Measurements from ENCODE around the gene NEU2.

The NEU2 gene

DNA sequence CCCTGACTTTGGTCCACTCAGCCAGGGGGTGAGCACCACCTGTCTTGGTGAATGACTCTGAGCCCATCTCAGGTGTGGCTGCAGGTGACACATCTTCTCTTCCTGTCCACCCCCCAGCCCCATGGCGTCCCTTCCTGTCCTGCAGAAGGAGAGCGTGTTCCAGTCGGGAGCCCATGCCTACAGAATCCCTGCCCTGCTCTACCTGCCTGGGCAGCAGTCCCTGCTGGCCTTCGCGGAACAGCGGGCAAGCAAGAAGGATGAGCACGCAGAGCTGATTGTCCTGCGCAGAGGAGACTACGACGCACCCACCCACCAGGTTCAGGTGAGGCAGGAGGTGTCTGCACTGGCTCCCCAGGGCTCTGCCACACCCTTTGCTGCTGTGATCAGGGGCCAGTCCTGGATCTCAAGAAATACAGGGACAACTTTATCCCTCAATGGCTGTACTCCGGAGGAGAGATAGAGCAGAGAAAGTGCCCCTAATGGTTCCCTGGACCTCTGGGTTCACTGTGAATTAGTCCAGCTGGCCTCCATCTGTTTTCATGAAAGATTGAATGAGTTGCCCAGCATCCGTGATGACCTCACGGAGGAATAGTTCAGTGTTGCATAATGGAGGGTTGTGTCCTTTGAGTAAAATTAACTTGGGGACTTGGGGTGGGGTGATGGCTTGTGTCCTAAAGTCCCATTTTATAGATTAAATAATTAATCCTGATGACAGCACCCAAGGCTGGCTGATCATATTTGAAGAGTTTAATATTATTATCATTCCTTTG is at the start of gene NEU2:
Gene NEU2, plus strand, starts transcription at position 122 of the 770 bp plus-strand sequence. Its CDS starts 0 bp downstream, at position 122.
- DNase-seq, result no peak

GRCh38 chr2:232982926-232983668 is 49.4 kb upstream of the NEU2 start:
- no peak for DNase-seq

GRCh38 chr2:232983669-232984140 is 48.8 kb upstream of the NEU2 start:
- no peak for DNase-seq

- DNase-seq, result no peak
Observed at GRCh38 chr2:232984451-232985207, 47.8 kb upstream of the NEU2 start.

DNA sequence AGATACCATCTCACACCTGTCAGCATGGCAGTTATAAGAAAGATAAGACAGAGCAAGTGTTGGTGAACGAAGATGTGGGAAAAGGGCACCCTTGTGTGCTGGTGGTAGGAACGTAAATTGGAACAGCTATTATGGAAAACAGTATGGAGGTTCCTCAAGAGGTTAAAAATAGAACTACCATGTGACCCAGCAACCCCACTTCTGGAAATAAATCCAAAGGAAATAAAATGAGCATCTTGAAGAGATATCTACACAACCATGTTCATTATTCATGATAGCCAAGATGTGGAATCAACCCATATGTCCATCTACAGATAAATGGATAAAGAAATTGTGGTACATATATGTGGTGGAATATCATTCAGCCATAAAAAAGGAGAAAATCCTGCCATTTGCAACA is 46.3 kb upstream of the NEU2 start:
- DNase-seq, result no peak

DNA sequence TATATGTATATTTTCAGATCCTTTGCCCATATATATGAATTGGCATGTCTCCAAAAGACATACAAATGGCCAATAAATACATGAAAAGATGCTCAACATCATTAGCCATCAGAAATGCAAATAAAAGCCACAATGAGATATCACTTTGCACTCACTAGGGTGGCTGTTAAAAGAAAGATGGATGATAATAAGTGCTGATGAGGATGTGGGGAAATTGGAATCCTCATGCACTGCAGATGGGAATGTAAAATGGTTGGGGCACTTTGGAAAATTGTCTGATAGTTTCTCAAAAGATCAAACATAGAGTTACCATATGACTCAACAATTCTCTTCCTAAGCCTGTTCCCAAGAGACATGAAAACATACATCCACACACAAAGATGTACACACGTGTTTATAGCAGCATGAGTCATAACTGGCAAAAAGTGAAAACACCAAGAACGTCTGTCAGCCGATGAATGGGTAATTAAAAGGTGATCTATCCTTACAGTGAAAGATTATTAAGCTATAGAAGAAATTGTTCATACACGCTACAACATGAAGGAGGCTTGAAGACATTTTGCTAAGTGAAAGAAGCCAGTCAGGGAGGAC is 39.1 kb upstream of the NEU2 start:
- no peak for DNase-seq

DNA sequence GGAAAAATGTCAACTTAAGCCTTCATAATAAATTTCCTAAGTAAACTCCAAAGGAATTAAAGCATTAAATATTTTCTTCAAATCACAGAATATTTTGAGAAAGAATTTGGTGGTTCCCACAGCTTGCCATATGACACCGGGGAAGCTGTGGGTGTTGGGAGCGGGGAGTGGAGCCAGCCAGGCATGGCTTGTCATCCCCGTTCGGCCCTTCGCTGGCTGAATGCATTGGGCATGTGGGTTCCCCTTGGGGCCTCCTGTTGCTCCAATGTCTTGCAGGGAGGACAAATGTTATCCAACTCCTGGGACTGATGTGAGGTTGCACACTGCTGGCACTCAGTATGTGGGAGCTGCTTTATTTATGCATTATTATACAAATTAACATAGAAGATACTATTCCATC is 38.0 kb upstream of the NEU2 start:
- no peak for DNase-seq

DNA sequence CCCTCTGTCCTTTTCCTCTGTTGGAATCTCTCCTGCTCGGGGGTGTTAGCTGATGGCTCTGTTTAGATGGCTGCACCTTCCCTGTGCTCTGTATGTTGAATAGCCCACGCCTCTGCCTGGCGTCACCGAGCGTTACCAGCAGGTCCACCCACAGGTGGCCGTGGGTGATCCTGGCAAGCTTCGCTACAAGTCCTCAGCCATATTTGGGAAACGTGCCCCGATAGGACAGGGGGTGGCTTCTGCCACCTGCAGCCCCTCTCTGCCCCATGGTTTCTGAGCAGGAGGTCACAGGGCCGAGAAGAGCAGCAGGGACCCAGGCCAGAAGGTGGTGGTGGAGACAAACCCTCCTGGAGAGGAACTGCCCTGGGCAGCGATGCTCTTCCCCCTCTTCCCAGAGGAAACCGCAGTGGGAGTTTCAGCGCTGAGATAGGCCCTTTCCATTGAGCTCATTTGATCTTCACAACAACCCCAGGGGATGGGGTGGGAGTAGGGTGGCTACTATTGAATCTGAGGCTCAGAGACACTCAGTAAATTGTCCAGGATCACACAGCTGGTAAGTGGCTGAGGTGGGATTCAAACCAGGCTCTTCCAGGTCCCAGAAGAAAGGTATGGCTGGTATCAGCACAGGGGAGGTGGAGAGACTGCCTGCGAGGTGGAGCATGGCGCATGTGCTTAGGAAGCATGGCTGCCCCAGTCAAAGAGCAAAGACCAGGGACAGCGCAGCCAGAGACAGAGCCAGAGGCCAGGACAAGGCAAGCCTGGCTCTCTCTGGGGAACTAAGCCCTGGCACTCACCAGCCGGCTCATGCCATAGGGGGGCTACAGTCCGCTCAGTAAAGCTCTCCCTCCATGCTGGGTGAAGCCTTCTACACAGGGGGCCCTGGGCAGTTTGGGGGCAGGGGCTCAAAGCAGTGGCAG is 34.5 kb upstream of the NEU2 start:
- no peak for DNase-seq

DNA sequence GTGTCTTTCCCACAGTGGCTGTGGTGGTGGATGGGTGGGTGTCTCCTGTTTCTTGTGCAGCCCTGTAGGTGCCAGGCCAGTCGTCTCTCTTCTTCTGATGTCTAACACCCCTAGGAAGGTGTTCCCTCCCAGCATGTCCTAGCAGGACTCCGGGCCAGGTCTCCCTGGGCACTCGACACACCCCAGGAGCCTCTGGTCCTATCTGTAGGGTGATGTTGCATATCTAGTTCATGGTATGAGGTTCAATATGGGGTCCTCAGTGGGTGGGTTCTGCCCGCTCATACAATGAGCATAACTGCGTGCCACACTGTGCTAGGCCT is 33.8 kb upstream of the NEU2 start:
- no peak for DNase-seq

GRCh38 chr2:232999354-232999753 is 33.1 kb upstream of the NEU2 start:
- no peak for DNase-seq

- no peak for DNase-seq
Observed at GRCh38 chr2:233000886-233001750, 31.4 kb upstream of the NEU2 start.

GRCh38 chr2:233002829-233003657 is 29.4 kb upstream of the NEU2 start:
- no peak for DNase-seq

GRCh38 chr2:233003658-233004555 is 28.6 kb upstream of the NEU2 start:
- no peak for DNase-seq

DNA sequence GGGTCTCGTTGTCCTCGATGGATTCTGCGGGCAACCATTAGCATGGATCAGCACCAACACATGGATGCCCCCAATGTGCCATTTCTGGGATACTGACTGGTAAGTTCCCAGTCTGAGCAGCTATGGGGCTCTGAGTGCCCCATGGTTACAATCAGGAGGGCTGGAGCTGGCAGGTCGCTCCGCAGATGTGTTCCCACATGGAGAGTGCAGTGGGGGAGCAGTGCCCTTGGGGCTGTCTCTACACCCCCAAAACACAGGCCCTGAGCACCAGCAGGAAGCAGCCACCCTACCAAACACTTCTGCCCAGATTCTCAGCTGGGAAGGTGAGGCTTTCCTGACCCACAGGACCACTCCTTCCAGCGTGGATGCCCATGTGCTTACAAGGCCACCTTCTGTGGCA is 27.4 kb upstream of the NEU2 start:
- no peak for DNase-seq

DNA sequence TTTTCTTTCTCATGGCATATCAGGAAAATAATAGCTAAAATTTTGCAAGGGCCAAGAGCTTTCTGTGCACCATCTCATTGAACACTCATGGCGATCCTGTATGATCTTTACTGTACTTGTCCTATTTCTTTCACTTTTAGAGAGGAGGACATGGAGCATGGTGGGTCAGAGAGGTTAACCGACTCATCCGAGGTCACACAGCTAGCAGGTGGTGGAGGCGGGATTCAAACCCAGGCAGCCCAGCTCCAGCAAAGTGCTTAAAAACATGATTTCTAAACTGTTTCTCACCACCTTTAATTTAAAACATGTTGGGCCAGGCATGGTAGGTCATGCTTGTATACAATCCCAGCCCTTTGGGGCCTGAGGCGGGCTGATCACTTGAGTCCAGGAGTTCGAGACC is 25.8 kb upstream of the NEU2 start:
- DNase-seq, result no peak

GRCh38 chr2:233007270-233007669 is 25.2 kb upstream of the NEU2 start:
- no peak for DNase-seq

GRCh38 chr2:233007739-233008138 is 24.7 kb upstream of the NEU2 start:
- no peak for DNase-seq

DNA sequence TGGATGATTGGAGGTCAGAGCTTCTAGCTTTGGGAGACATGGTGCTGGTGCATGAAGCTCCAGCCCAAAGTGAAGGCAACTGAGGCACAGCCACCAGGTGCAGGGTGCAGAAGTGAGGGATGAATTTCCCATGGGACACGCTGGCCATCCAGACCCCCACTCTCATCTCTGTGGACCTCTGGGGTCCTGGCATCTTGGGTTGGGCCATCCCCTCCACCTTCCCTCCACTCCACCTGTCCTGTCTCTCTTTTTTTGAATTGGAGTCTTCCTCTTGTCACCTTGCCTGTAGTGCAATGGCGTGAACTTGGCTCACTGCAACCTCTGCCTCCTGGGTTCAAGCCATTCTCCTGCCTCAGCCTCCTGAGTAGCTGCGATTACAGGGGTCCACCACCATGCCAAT is 22.8 kb upstream of the NEU2 start:
- no peak for DNase-seq

Measured in activated CD4-positive, alpha-beta T cell treated with anti-CD3 and anti-CD28 coated beads for 48 hours (primary cell).